ENCODE results near the gene FUOM.

The FUOM gene, protein sequence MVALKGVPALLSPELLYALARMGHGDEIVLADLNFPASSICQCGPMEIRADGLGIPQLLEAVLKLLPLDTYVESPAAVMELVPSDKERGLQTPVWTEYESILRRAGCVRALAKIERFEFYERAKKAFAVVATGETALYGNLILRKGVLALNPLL

DNA sequence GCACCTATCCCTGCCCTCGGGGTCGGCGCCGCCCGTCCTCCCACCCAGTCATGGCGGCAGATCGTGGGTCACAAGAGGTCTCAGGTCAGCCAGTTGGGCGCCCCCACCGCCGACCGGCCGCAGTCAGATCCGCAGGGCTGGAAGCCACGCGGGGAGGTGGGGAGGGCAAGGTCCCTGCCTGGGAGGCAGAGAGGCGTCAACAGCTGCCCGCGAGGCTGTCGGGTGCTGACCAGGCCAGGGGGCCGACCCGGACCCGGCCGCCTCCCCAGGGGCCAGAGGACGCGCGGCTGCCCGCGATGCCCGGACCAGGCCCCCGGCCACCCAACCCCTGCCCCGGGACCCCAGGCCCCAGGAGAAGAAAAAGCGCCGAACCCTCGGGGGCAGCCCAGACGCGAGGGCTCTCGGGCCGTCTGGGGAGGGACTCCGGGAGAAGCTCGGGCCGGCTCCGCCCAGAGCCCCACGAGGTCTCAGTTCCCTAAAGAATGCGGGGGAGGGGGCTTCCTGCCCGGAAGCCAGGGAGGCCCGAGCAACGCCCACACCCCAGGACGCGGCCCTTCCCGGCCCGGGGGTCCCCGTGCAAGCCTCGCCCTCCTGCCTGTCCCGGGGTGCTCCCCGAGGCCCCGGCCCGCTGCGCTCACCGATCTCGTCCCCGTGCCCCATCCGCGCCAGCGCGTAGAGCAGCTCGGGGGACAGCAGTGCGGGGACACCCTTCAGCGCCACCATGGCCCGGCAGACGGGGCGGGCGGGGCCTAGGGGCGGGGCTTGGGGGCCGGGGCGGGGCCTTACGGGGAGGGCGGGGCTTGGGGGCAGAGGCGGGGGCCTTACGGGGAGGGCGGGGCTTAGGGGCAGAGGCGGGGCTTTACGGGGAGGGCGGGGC lies at the start of gene FUOM:
Gene FUOM (minus strand): TSS at position 735 of the 877 bp plus-strand sequence. CDS start 12 bp downstream, at position 723.
- TF ChIP-seq, protein P1, sequence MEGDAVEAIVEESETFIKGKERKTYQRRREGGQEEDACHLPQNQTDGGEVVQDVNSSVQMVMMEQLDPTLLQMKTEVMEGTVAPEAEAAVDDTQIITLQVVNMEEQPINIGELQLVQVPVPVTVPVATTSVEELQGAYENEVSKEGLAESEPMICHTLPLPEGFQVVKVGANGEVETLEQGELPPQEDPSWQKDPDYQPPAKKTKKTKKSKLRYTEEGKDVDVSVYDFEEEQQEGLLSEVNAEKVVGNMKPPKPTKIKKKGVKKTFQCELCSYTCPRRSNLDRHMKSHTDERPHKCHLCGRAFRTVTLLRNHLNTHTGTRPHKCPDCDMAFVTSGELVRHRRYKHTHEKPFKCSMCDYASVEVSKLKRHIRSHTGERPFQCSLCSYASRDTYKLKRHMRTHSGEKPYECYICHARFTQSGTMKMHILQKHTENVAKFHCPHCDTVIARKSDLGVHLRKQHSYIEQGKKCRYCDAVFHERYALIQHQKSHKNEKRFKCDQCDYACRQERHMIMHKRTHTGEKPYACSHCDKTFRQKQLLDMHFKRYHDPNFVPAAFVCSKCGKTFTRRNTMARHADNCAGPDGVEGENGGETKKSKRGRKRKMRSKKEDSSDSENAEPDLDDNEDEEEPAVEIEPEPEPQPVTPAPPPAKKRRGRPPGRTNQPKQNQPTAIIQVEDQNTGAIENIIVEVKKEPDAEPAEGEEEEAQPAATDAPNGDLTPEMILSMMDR (IDR thresholded peaks at IDR 0.05; ENCODE audit: extremely low read depth, missing control alignments) = no peak
- DNase-seq (ENCODE audit: low spot score) = peak; percentile 99

DNA sequence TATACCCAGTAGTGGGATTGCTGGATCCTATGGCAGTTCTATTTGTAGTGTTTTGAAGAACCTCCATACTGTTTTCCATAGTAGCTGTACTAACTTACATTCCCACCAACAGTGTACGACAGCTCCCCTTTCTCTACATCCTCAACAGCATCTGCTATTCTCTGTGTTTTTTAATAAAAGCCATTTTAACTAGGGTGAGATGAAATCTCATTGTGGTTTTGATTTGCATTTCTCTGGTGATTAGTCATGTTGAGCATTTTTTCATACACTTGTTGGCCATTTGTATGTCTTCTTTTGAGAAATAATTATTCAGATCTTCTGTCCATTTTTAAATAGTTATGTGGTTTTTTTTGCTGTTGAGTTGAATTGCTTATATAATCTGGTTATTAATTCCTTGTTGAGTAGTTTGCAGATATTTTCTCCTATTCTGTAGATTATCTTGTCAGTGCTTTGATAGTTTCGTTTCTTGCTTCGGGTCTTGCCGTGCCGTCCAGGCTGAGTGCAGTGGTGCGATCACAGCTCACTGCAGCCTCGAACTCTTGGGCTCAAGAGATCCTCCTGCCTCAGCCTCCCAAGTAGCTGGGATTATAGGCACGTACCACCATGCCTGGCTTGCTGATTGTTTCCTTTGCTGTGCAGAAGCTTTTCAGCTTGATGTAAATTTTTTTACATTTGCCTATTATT lies 48.2 kb upstream of the FUOM start:
- TF ChIP-seq, protein P1 (IDR thresholded peaks at IDR 0.05; ENCODE audit: extremely low read depth, missing control alignments) = no peak
- DNase-seq (ENCODE audit: low spot score) = no peak

DNA sequence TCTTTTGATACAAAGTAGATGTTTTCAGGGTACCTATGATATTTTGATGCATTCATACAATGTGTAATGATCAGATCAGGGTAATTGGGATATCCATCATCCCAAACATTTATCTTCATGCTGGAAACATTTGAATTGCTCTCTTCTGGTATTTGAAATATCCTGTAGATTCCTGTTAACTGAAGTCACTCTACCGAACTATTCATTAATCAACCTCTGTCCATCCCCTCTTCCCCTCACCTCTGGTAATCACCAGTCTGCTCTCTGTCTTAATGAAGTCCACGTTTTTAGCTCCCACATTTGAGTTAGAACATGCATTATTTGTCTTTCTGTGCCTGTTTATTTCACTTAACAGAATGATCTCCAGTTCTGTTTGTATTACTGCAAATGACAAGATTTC lies 47.5 kb upstream of the FUOM start:
- TF ChIP-seq, protein P1 (IDR thresholded peaks at IDR 0.05; ENCODE audit: extremely low read depth, missing control alignments) = no peak
- no peak for DNase-seq (ENCODE audit: low spot score)

DNA sequence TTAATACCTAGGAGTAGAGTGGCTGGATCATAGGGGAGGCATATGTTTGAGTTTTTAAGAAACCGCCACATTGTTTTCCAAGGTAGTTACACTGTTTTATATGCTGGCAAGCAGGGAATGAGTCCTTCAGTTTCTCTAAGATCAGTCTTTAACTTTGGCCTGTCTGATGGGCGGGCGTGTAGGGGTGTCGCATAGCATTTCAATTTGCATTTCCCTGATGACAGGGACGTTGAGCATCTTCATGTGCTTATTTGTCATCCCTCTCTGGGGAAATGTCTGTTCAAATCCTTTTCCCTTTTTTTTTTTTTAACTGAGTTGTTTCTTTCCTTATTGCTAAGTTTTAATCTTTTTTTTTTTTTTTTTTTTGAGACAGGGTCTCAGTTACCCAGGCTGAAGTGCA lies 46.0 kb upstream of the FUOM start:
- TF ChIP-seq, protein P1 (IDR thresholded peaks at IDR 0.05; ENCODE audit: extremely low read depth, missing control alignments) = no peak
- no peak for DNase-seq (ENCODE audit: low spot score)

DNA sequence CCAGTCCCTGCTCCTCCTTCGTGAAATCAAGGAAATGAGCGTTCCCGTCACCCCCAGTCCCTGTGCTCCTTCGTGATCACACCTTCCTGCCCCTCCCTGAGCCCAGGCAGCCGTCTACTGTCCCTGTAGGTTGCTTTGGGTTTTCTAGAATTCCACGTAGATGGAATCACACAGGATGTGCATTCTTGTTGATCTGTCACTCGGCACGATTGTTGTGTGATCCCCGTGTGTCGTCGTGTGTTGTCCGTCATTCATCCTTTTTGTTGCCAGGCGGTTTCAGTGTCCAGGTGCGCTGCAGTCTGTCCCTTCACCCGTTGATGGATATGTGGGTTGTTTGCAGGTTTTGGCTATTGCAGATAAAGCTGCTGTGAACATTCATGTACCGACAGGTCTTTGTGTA lies 45.5 kb upstream of the FUOM start:
- no peak for DNase-seq (ENCODE audit: low spot score)
- TF ChIP-seq, protein P1 (IDR thresholded peaks at IDR 0.05; ENCODE audit: extremely low read depth, missing control alignments) = no peak

DNA sequence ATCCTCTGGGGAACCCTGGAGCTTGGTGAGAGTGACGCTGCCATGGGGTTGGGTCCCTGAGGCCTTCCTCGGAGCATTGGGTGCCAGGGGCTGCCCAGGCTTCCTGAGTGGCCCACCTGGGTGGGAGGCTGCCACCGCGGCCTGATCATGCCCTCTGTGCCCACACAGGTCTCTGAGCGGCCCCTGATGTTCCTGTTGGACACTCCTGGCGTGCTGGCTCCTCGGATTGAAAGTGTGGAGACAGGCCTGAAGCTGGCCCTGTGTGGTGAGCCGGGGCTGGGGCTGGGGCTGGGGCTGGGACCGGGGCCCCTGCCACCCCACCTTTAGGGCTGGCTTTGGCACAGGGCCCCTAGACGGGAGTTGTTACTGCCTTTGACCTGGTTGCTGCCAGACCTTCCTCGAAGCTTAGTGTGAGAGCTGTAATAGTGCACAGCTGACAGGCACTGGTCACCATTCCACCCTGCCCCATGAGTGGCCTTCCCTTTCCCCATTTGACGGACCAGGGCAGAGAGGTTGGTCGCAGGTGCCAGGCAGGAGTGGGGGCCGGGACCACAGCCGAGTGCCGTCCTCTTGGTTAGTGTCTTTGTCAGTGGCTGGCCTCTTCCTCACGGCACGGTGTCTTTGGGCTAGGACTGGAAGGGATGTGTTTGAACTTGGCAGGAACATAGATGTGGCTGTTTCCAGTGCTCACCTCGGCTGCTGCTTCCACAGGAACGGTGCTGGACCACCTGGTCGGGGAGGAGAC lies 44.3 kb upstream of the FUOM start:
- no peak for DNase-seq (ENCODE audit: low spot score)
- TF ChIP-seq, protein P1 (IDR thresholded peaks at IDR 0.05; ENCODE audit: extremely low read depth, missing control alignments) = no peak
